HUES64 (cell line): ENCODE measurements around the gene WNT9B.

Experiments
- H3K27ac ChIP-seq: 2 replicates; pipeline ENCODE4 v1.7.0; 2013; ENCODE audit warnings: low read depth, low read length, inconsistent platforms
- H3K27me3 ChIP-seq: 2 replicates; pipeline ENCODE4 v1.6.1; 2013; ENCODE audit warnings: mild to moderate bottlenecking, low read length; ENCODE audit not compliant: insufficient read depth
- H3K36me3 ChIP-seq: 2 replicates; pipeline ENCODE4 v1.6.1; 2013; ENCODE audit warnings: mild to moderate bottlenecking, low read length; ENCODE audit not compliant: insufficient read depth
- H3K4me1 ChIP-seq: 2 replicates; pipeline ENCODE4 v1.6.1; 2013; ENCODE audit warnings: mild to moderate bottlenecking, low read length, moderate library complexity; ENCODE audit not compliant: insufficient read depth
- H3K4me3 ChIP-seq: 2 replicates; pipeline ENCODE4 v1.5.1; 2013; ENCODE audit warnings: mild to moderate bottlenecking, low read length, moderate library complexity
- H3K9ac ChIP-seq: 2 replicates; pipeline ENCODE4 v1.6.1; 2013; ENCODE audit warnings: mild to moderate bottlenecking, low read depth, low read length
- H3K9me3 ChIP-seq: 2 replicates; pipeline ENCODE4 v1.6.1; 2013; ENCODE audit warnings: low read depth, low read length; ENCODE audit not compliant: insufficient read depth
- WGBS: fragments of 150-250, 120-280 bp; methylation state at CpG from one replicate; pipeline ENCODE4 v1.1.7; 2013; ENCODE audit warnings: missing lambda C conversion rate; 5-methylcytosine and 5-hydroxymethylcytosine counted together

The WNT9B gene

DNA sequence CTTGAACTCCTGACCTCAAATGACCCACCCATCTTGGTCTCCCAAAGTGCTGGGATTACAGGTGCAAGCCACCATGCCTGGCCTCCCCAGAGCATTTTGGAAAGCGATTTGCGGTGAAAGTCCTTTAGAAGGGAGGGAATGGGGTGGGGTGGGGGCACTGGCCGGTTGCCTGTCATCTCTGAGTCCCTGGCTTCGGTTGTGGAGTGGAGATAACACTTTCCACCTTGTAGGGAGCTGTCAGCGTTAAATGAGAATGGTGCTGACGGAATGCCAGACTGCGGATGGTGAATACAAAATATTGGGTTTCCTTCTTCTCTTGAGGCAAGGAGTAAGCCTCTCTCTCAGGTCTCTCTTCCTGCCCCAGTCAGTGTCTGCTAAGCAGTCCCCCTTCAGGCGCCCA is 27.7 kb upstream of the WNT9B start:
- Histone ChIP-seq H3K36me3 (no peaks in the 10 kb centered on the region), H3K9me3 (no peaks in the 10 kb centered on the region), H3K27ac (no peak overlapping the region), H3K27me3 (peaks cover 47% of the 10 kb centered on the region), H3K4me1 (peaks cover 17% of the 10 kb centered on the region), H3K9ac (no peak overlapping the region), H3K4me3 (no peak overlapping the region)
- 81% methylated on average over 8 of the region's 8 CpGs for WGBS

DNA sequence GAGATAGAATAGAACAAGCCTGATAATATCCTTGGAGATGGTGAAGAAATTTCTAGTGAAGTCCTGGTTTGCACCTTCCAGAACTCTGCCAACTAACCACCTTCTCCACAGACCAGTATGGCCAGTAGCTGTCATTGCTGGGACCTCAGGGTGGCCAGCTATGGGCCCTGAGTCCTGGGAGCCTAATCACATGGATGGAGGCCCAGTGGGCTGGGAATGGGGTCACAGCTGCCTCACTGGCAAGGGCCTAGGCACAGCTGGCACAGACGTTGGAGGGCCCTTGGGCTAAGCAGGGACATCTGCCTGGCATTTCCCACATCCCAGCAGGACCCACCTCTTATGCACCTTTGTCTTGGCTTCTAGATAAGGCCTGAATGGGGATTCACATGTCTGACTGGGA is 25.3 kb upstream of the WNT9B start:
- H3K9ac ChIP-seq, result no peak overlapping the region
- no peaks in the 10 kb centered on the region for H3K9me3 ChIP-seq
- 72% methylated on average over 1 of the region's 1 CpG for WGBS
- no peak overlapping the region for H3K4me3 ChIP-seq
- H3K36me3 ChIP-seq, result no peaks in the 10 kb centered on the region
- no peak overlapping the region for H3K27ac ChIP-seq
- H3K4me1 ChIP-seq, result peaks cover 4% of the 10 kb centered on the region
- H3K27me3 ChIP-seq, result peaks cover 29% of the 10 kb centered on the region

DNA sequence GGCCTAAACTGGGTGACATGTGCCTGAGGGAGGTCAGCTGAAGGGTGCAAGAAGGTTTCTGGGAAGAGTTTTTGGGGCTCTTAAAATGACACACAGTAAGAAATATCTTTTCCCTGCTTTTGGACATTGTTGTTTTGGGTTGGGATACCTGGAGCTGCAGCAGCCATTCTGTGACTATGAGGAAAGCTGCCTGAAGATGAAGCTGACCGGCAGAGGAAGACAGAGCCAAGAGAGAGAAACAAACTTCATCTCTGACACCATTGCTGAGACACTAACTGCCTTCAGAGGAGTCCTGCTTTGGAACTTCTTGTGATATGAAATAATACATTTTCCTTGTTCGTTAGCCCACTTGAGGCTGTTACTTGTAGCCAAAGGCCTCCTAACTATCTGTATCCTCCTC is 24.1 kb upstream of the WNT9B start:
- Histone ChIP-seq H3K36me3 (no peaks in the 10 kb centered on the region), H3K9ac (no peak overlapping the region), H3K4me3 (no peak overlapping the region), H3K27me3 (peaks cover 27% of the 10 kb centered on the region), H3K27ac (no peak overlapping the region), H3K4me1 (peaks cover 8% of the 10 kb centered on the region; the same call in 1 of the 2 replicates), H3K9me3 (no peaks in the 10 kb centered on the region)
- 100% methylated on average over 1 of the region's 2 CpGs for WGBS

DNA sequence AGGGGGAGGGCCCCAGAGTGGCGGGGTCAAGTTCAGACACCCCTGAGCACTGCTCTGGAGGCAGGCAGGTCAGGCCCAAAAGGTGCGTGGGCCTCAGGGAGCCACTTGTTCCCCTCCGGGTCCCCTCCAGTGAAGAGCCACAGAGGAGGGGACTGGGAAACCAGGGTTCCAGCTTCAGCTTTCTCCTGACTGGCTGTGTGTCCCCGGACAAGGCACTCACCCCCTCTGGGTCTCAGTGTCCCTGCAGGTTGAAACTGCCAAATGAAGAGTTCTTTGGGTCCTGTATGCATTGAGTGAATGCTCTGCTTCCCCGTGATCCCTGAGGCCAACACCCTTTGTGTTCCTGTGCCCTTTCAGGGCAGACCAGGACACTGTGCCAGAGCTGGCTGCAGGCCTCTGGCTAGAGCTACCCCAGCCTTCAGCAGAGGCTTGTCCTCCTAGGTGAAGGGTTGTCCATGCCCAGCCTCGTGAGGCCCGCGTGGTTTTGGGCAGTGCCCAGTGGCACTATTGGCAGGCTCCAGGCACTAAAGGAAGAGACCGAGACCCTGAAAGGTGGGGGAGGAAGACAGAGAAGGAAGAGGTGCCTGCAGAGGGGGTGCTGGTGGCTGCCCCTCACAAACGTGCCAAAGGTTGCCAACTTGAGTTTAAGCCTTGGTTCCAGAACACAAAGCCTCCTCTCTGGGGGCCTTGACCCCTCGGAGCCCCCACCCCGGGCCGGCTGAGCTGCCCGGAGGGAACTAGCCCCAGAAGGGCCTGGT is 19.6 kb upstream of the WNT9B start:
- no peak overlapping the region; the same call in 1 of the 2 replicates for H3K27ac ChIP-seq
- H3K4me3 ChIP-seq, result no peak overlapping the region
- H3K9me3 ChIP-seq, result no peaks in the 10 kb centered on the region
- no peaks in the 10 kb centered on the region for H3K36me3 ChIP-seq
- peaks cover 32% of the 10 kb centered on the region for H3K27me3 ChIP-seq
- no peak overlapping the region for H3K9ac ChIP-seq
- peaks cover 23% of the 10 kb centered on the region for H3K4me1 ChIP-seq
- WGBS, result 54% methylated on average over 14 of the region's 14 CpGs

DNA sequence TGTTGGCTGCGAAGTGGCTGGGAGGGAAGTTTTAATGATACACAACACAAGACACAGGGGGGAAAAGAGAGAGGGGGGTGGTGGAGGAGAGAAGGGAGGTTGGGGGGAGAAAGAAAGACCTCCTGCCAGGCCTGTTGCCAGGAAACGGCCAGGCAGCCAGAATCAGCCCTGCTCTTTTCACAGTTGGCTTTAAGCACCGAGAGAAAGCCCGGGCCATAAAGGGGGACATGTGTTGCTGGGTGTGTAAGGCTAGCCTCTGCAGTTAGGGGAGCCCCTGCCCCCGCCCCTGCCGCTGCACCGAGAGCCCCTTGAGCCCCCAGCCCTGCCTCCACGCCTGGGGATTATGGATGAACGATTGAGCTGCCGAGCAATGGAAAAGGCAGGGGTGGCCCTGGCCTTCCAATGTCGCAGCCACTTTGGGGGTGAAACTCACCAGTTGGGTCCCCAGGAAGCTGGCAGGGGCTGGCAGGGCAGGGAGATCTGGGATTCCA is 19.0 kb upstream of the WNT9B start:
- Histone ChIP-seq H3K9me3 (no peaks in the 10 kb centered on the region), H3K27ac (peak overlapping the region; percentile 33; the same call in 1 of the 2 replicates), H3K9ac (peak overlapping the region; percentile 5; the same call in 1 of the 2 replicates), H3K36me3 (no peaks in the 10 kb centered on the region), H3K27me3 (peaks cover 32% of the 10 kb centered on the region), H3K4me3 (no peak overlapping the region), H3K4me1 (peaks cover 23% of the 10 kb centered on the region)
- 20% methylated on average over 10 of the region's 11 CpGs for WGBS

DNA sequence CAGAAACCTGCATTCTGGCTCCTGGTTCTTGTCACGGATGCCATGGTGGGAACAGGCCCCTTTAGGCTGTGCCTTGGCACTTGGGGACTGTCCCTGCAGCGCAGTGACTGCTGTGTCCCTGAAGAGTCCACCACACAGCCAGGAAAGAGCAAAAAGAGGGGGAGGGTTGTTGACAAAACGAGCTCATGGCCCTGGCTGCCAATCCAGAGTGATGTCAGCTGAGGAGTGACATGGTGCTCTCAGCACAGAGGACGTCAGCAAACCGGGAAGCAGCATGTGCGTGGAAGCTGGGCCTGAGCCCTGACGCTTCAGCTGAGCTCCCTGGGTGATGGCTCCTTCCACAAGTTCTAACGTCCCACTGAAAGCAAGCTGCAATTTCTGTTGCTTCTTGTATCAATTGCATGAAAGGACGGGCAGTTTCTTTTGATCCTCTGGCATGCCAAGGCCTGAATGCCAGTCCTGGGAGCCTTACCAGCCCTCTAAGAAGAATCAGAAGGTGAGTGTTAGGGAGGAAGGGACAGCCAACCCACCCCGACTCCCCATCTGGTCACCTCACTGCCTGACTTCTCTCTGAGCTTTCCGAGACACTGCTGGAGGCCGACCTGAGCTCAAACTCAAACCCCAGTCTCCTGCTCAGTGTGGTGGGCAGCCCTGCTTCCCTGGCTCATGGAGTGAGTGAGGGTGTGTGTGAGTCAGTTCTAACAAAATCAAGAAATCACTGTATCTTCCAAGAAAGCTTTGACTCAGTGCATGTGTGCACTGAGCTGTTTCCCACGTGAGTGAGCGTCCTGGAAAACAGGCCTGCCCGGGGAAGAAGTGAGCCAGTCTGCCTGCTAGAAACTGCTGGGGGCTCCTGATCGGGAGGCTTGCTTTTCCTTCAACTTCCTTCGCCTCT is 18.2 kb upstream of the WNT9B start:
- peak overlapping the region; percentile 33; the same call in 1 of the 2 replicates for H3K27ac ChIP-seq
- no peak overlapping the region for H3K4me3 ChIP-seq
- WGBS, result 61% methylated on average over 17 of the region's 17 CpGs
- H3K27me3 ChIP-seq, result peaks cover 32% of the 10 kb centered on the region
- peak overlapping the region; percentile 5; the same call in 1 of the 2 replicates for H3K9ac ChIP-seq
- H3K4me1 ChIP-seq, result peaks cover 23% of the 10 kb centered on the region
- no peaks in the 10 kb centered on the region for H3K36me3 ChIP-seq
- H3K9me3 ChIP-seq, result no peaks in the 10 kb centered on the region

DNA sequence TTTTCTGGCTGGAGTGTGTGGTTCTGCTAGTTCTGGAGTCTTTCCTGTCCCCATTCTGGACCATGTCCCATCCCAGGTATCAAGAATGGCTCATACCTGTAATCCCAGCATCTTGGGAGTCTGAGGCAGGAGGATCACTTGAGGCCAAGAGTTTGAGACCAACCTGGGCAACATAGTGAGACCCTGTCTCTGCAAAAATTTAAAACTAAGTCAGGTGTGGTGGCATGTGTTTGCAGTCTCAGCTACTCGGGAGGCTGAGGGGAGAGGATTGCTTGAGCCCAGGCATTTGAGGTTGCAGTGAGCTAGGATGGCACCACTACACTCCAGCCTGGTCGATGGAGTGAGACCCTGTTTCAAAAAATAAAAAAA is 17.6 kb upstream of the WNT9B start:
- H3K9ac ChIP-seq, result no peak overlapping the region
- whole genome bisulfite sequencing, result 96% methylated on average over 2 of the region's 2 CpGs

DNA sequence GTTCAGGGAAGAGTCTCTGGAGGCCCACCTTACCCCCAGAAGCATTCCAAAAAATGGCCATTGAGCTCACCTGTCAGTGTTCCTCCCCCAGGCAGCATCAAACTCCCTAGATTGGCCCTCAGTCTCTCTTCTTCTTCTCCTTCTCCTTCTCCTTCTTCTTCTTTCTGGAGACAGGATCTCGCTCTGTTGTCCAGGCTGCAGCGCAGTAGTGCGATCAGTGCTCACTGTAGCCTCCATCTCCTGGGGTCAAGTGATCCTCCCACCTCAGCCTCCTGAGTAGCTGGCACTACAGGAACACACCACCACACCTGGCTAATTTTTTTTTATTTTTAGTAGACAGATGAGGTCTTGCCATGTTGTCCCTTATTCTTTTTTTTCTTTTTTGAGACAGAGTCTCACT is 16.5 kb upstream of the WNT9B start:
- no peak overlapping the region for H3K27ac ChIP-seq
- peaks cover 23% of the 10 kb centered on the region for H3K4me1 ChIP-seq
- no peak overlapping the region for H3K9ac ChIP-seq
- WGBS, result 97% methylated on average over 3 of the region's 3 CpGs
- H3K36me3 ChIP-seq, result no peaks in the 10 kb centered on the region
- peaks cover 32% of the 10 kb centered on the region for H3K27me3 ChIP-seq
- no peak overlapping the region for H3K4me3 ChIP-seq
- H3K9me3 ChIP-seq, result no peaks in the 10 kb centered on the region

More for the DNA sequence above, 17.6 kb upstream of the WNT9B start:
- peaks cover 32% of the 10 kb centered on the region for H3K27me3 ChIP-seq
- no peak overlapping the region for H3K4me3 ChIP-seq
- H3K4me1 ChIP-seq, result peaks cover 23% of the 10 kb centered on the region
- no peak overlapping the region for H3K27ac ChIP-seq
- no peaks in the 10 kb centered on the region for H3K36me3 ChIP-seq
- H3K9me3 ChIP-seq, result no peaks in the 10 kb centered on the region

DNA sequence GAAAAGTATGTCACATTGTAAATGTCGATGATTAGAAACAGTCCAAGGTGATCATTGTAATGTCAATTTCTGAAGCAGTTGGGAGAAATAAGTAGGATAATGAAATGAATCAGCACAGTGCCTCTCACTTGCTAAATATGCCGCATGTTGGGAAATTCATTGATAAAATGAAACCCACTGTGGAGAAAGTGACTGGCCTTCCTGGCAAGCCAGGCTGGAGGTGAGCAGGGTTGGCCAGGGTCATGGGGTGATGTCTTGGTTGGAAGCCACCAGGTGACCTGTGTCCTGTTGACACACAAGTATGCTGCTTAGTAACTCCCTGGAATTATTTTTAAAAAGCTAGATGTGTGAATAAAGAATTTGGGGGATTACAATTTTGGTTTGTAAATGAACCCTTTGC is 14.9 kb upstream of the WNT9B start:
- Histone ChIP-seq H3K27ac (no peak overlapping the region), H3K9me3 (no peaks in the 10 kb centered on the region), H3K9ac (no peak overlapping the region), H3K4me3 (no peak overlapping the region), H3K4me1 (peaks cover 22% of the 10 kb centered on the region), H3K27me3 (peaks cover 34% of the 10 kb centered on the region), H3K36me3 (no peaks in the 10 kb centered on the region)
- WGBS, result 91% methylated on average over 2 of the region's 2 CpGs

DNA sequence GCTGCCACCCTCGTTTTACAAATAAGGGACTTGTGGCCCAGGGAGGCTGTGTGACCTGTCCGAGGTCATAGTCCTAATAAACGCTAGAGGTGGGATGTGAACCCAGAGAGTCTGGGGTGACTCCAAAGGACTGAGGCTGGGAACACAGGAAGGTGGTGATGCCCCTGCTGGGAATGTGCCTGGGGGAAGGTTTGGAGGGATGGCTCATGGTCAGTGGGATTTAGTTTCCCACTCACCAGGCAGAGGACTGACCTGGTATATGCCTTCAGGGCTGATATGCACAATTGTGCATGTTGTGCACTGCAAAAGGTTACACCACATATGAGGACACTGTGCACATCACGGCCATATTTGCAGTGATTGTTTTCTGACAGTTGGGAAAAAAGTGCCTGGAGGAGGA is 13.9 kb upstream of the WNT9B start:
- no peak overlapping the region for H3K4me3 ChIP-seq
- no peak overlapping the region for H3K9ac ChIP-seq
- H3K27ac ChIP-seq, result no peak overlapping the region
- 87% methylated on average over 4 of the region's 4 CpGs for WGBS
- H3K27me3 ChIP-seq, result peaks cover 32% of the 10 kb centered on the region
- H3K9me3 ChIP-seq, result no peaks in the 10 kb centered on the region
- no peaks in the 10 kb centered on the region for H3K36me3 ChIP-seq
- peaks cover 14% of the 10 kb centered on the region for H3K4me1 ChIP-seq

DNA sequence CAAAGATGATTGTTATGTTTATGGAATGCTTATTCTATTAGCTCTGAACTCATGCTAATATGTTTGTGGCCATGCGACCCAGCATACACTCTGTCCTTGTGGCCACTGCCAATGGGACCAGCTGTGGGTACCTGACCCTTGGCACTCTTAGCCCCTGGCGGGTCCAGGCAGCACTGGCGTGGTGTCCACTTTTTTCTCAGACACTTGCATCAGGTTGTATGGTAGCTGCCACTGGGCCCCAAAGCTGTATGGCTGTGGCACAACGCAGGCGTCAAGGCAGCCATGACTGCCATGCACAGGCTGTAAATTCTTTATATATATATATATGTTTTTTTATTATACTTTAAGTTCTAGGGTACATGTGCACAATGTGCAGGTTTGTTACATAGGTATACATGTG is 12.2 kb upstream of the WNT9B start:
- 90% methylated on average over 3 of the region's 5 CpGs for WGBS
- Histone ChIP-seq H3K4me1 (peaks cover 6% of the 10 kb centered on the region; the same call in 1 of the 2 replicates), H3K27me3 (peaks cover 18% of the 10 kb centered on the region), H3K27ac (no peak overlapping the region), H3K36me3 (no peaks in the 10 kb centered on the region), H3K9me3 (peaks cover 10% of the 10 kb centered on the region), H3K4me3 (no peak overlapping the region), H3K9ac (no peak overlapping the region)
